Smooth muscle cell of the brain vasculature (primary cell): ENCODE measurements around the gene DUOX2.

Experiments used
- DNase-seq: peaks from one replicate; pipeline ENCODE4 v3.0.0-alpha.2; 2012; ENCODE audit warnings: low read depth, low spot score

The DUOX2 gene

GRCh38 chr15:45114076-45114750 is at the start of gene DUOX2, which contains the start of gene DUOXA2:
Gene DUOX2, minus strand, starts transcription at chr15:45114172. Its CDS starts 761 bp downstream, at chr15:45113411.
Gene DUOXA2, plus strand, starts transcription at chr15:45114326. Its CDS starts 280 bp downstream, at chr15:45114606.
- no peak for DNase-seq

GRCh38 chr15:45163508-45163856 is 49.5 kb upstream of the DUOX2 start:
- DNase-seq = no peak

- DNase-seq = peak; percentile 66
Observed at GRCh38 chr15:45162771-45163507, 49.0 kb upstream of the DUOX2 start.

GRCh38 chr15:45161666-45162065 is 47.7 kb upstream of the DUOX2 start:
- no peak for DNase-seq

- DNase-seq = no peak
Observed at GRCh38 chr15:45157974-45158373, 44.0 kb upstream of the DUOX2 start.

GRCh38 chr15:45156744-45157455 is 42.9 kb upstream of the DUOX2 start:
- DNase-seq = no peak

GRCh38 chr15:45155739-45156138 is 41.8 kb upstream of the DUOX2 start:
- no peak for DNase-seq

- DNase-seq = no peak
Observed at GRCh38 chr15:45151998-45152828, 38.2 kb upstream of the DUOX2 start.

- DNase-seq = no peak
Observed at GRCh38 chr15:45150997-45151396, 37.0 kb upstream of the DUOX2 start.

GRCh38 chr15:45150481-45150880 is 36.5 kb upstream of the DUOX2 start:
- no peak for DNase-seq

- no peak for DNase-seq
Observed at GRCh38 chr15:45149060-45149459, 35.1 kb upstream of the DUOX2 start.

- DNase-seq = no peak
Observed at GRCh38 chr15:45148076-45149059, 34.4 kb upstream of the DUOX2 start.

- no peak for DNase-seq
Observed at GRCh38 chr15:45147606-45148005, 33.6 kb upstream of the DUOX2 start.

GRCh38 chr15:45146405-45146804 is 32.4 kb upstream of the DUOX2 start:
- DNase-seq = no peak

- no peak for DNase-seq
Observed at GRCh38 chr15:45144775-45145174, 30.8 kb upstream of the DUOX2 start.

GRCh38 chr15:45143946-45144345 is 30.0 kb upstream of the DUOX2 start:
- DNase-seq = no peak

GRCh38 chr15:45143056-45143455 is 29.1 kb upstream of the DUOX2 start:
- DNase-seq = no peak

- DNase-seq = no peak
Observed at GRCh38 chr15:45141386-45141785, 27.4 kb upstream of the DUOX2 start.

GRCh38 chr15:45140557-45141250 is 26.7 kb upstream of the DUOX2 start:
- no peak for DNase-seq

GRCh38 chr15:45139770-45140169 is 25.8 kb upstream of the DUOX2 start:
- no peak for DNase-seq
